Lower leg skin (tissue), 4 donors: Measurements from ENCODE around the gene PSME4. TPM values are rescaled to one million over a fixed set of nuclear protein-coding genes. Genes with fewer than 3 reads are reported as not detected.

Source experiments
- DNase-seq, 2 donors: peaks; one replicate each; pipeline ENCODE4 v3.0.0-alpha.2; 2019; ENCODE audit warnings: low spot score in 2 of 2
- H3K4me3 ChIP-seq: fragments of 200-600 bp; sonication (generic); 2 replicates; pipeline ENCODE4 v1.5.1; 2017; ENCODE audit warnings: mild to moderate bottlenecking, low read depth; ENCODE audit not compliant: poor library complexity, severe bottlenecking
- POLR2A ChIP-seq, 2 donors: fragments of 450-650 bp; IDR thresholded peaks; one replicate each; pipeline ENCODE4 v1.6.1; 2016 to 2017; ENCODE audit warnings: antibody characterized with exemption in 2 of 2, mild to moderate bottlenecking in 1 of 2, moderate library complexity in 1 of 2
- WGBS, 2 donors: methylation state at CpG; one replicate each; pipeline ENCODE4 v1.1.5; 2018; 5-methylcytosine and 5-hydroxymethylcytosine counted together
- intact Hi-C: fragments of 100-400 bp; cut with DNase I; formaldehyde crosslinking; loops from one replicate; pipeline ENCODE4 v1.15.0; 2023; ENCODE audit warnings: low total_unique reads
- total RNA-seq, 4 donors: library from RNA; depleted of rRNA; stranded (reverse); fragments of >200 nt; gene quantifications; one replicate each; pipeline ENCODE4 v1.1.0, GENCODE V29; 2016
- TF ChIP-seq, protein P1 (sequence below), 3 donors: fragments of 450-650 bp; IDR thresholded peaks; one replicate each; pipeline ENCODE4 v1.5.1; 2016; ENCODE audit warnings: antibody characterized with exemption in 3 of 3, mild to moderate bottlenecking in 3 of 3, moderate library complexity in 2 of 3

PSME4 gene, protein sequence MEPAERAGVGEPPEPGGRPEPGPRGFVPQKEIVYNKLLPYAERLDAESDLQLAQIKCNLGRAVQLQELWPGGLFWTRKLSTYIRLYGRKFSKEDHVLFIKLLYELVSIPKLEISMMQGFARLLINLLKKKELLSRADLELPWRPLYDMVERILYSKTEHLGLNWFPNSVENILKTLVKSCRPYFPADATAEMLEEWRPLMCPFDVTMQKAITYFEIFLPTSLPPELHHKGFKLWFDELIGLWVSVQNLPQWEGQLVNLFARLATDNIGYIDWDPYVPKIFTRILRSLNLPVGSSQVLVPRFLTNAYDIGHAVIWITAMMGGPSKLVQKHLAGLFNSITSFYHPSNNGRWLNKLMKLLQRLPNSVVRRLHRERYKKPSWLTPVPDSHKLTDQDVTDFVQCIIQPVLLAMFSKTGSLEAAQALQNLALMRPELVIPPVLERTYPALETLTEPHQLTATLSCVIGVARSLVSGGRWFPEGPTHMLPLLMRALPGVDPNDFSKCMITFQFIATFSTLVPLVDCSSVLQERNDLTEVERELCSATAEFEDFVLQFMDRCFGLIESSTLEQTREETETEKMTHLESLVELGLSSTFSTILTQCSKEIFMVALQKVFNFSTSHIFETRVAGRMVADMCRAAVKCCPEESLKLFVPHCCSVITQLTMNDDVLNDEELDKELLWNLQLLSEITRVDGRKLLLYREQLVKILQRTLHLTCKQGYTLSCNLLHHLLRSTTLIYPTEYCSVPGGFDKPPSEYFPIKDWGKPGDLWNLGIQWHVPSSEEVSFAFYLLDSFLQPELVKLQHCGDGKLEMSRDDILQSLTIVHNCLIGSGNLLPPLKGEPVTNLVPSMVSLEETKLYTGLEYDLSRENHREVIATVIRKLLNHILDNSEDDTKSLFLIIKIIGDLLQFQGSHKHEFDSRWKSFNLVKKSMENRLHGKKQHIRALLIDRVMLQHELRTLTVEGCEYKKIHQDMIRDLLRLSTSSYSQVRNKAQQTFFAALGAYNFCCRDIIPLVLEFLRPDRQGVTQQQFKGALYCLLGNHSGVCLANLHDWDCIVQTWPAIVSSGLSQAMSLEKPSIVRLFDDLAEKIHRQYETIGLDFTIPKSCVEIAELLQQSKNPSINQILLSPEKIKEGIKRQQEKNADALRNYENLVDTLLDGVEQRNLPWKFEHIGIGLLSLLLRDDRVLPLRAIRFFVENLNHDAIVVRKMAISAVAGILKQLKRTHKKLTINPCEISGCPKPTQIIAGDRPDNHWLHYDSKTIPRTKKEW (N-terminal part only)
- 10 to 100 TPM; 29.7 to 42.2 (median 32.6) TPM for total RNA-seq

- intact Hi-C loops: no loop called here
- peak within 1 kb of the TSS; percentile 95 for H3K4me3 ChIP-seq
- peak in 1 of 2 donors; percentile 75 for TF ChIP-seq POLR2A (IDR thresholded peaks at IDR 0.05)
- TF ChIP-seq, protein P1, sequence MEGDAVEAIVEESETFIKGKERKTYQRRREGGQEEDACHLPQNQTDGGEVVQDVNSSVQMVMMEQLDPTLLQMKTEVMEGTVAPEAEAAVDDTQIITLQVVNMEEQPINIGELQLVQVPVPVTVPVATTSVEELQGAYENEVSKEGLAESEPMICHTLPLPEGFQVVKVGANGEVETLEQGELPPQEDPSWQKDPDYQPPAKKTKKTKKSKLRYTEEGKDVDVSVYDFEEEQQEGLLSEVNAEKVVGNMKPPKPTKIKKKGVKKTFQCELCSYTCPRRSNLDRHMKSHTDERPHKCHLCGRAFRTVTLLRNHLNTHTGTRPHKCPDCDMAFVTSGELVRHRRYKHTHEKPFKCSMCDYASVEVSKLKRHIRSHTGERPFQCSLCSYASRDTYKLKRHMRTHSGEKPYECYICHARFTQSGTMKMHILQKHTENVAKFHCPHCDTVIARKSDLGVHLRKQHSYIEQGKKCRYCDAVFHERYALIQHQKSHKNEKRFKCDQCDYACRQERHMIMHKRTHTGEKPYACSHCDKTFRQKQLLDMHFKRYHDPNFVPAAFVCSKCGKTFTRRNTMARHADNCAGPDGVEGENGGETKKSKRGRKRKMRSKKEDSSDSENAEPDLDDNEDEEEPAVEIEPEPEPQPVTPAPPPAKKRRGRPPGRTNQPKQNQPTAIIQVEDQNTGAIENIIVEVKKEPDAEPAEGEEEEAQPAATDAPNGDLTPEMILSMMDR (IDR thresholded peaks at IDR 0.05): peak in 1 of 3 donors; percentile 9
- peak; percentile 92 to 99 for DNase-seq
- WGBS, 2 donors: 0% methylated on average over 23 to 33 of the region's 81 CpGs
These were observed at the start of gene PSME4 for GRCh38 chr2:53970724-53971602. PSME4 (minus strand) TSS chr2:53970993; CDS start chr2:53970784, 209 bp downstream.

DNA sequence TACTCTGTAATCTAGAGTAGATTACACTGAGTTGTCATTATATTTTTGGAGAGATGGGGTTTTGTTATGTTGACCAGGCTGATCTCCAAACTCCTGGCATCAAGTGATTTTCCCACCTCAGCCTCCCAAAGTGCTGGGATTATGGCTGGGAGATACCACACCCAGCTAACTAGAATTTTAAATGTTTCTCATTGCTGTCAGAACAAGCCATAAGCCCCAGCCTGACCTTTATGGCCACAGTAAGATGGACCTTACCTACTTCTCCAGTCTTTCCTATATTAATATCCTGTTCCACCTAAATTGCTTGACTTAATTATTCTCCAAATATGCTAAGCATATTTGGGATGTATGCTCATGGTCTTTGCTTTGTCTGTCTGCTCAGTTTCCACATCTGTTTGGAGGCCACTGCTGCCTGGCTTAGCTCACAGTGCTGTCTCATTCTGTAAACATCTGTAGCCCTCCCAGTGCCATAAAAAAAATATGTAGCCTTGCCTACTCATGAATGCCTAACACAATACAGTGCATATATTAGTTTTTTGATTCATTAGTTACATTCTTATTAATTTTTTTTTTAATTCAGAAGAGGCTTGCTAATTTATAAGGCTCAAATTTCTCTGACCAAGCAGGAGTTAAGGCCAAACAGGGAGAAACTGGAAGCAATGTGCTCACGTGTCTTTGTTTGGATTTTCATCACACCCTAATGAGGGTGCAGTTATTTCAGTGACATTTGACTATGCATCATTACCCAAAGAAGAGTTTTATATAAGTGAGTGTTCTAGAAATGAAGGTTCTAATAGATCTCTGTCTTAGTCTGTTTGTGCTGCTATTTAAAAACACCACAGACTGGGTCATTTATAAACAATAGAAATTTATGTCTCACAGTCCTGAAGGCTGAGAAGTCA, 45.3 kb upstream of the PSME4 start:
- TF ChIP-seq, protein P1 (IDR thresholded peaks at IDR 0.05): no peak
- TF ChIP-seq POLR2A (IDR thresholded peaks at IDR 0.05): no peak
- intact Hi-C loops: no loop called here
- peak in 1 of 2 donors; percentile 20 for DNase-seq
- WGBS, 2 donors: 48 to 58% methylated on average over 1 of the region's 1 CpG
- no peak overlapping the region for H3K4me3 ChIP-seq

DNA sequence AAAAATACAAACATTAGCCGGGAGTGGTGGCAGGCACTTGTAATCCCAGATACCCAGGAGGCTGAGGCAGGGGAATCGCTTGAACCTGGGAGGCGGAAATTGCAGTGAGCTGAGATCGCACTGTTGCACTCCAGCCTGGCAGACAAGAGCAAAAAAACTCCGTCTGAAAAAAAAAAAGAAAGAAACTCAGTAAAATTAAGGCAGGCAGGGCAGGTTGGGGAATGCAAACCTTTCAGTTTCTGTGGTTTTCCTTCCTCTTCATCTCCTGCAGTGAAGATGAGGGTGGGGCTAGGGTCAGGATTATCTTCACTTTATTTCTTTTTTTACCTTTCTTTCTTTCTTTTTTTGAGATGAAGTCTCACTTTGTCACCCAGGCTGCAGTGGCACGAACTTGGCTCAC, 43.2 kb upstream of the PSME4 start:
- 64 to 88% methylated on average over 6 of the region's 6 CpGs for WGBS, 2 donors
- intact Hi-C loops: no loop called here

DNA sequence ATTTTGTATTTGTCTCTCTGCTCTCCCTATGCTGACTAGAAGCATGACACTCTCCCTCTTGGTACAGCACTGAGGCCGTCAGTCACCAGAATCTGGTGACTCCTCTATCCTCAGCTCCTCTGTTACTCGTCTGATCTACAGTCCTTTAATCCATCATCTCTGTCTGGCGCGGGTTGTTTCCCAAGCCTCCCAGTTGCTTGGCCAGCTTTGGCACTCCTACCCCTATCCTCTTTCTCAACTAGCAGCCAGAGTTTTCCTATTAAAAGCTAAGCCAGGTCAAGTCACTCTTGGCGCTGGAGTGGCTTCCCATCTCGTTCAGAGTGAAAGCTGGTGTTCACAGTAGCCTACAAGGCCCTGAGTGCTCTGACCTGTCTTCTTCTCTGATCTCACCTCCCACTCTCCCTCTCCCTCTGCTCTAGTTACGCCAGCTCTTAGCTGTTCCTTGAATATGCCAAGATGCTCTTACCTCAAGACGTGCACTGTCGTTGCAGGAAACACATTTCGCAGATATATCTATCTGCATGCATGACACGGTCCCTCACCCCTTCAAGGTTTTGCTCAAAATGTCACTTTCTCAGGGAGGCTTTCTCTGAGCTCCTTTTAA, 41.8 kb upstream of the PSME4 start:
- intact Hi-C loops: no loop called here
- no peak overlapping the region for H3K4me3 ChIP-seq
- 83% methylated on average over 11 of the region's 11 CpGs for WGBS, 2 donors
- DNase-seq: peak in 1 of 2 donors; percentile 21
- TF ChIP-seq POLR2A (IDR thresholded peaks at IDR 0.05): no peak
- TF ChIP-seq, protein P1 (IDR thresholded peaks at IDR 0.05): no peak

More for the DNA sequence above, 43.2 kb upstream of the PSME4 start:
- TF ChIP-seq POLR2A (IDR thresholded peaks at IDR 0.05): no peak
- TF ChIP-seq, protein P1 (IDR thresholded peaks at IDR 0.05): no peak
- no peak overlapping the region for H3K4me3 ChIP-seq
- no peak for DNase-seq
